GM19023 (cell line): Measurements from ENCODE around the gene CERK.
"Not testable (repeated sequence)": the region's sequence is repeated elsewhere in the genome, so short reads cannot be mapped to it uniquely, and the experiment has no call there.

Source experiments
- ATAC-seq: cut with Tn5 transposase; IDR thresholded peaks from one replicate; pipeline ENCODE4 v1.9.1; 2021; ENCODE audit warnings: mild to moderate bottlenecking, moderate library complexity; ENCODE audit not compliant: unreplicated experiment

Gene CERK

GRCh38 chr22:46650078-46650810, 87.8 kb downstream of the CERK start:
- no peak for ATAC-seq

GRCh38 chr22:46649141-46650077, 88.6 kb downstream of the CERK start:
- no peak for ATAC-seq

DNA sequence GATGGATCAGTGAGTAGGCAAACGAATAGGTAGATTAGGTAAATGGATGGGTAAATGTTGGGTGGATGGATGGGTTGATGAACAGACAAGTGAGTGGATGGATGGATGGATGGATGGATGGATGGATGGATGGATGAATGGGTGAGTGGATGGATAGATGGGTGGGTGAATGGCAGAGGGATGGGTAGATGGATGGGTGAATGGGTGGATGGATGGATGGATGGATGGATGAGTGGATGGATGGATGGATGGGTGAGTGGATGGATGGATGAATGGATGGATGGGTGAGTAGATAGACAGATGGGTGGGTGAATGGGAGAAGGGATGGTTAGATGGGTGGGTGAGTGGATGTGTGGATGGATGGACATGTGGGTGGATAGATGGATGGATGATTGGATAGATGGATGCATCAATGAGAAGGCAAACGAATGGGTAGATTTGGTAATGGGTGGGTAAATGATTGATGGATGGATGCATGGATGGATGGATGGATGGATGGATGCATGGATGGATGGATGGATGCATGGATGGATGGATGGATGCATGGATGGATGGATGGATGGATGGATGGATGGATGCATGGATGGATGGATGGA, 89.7 kb downstream of the CERK start:
- not testable (repeated sequence) for ATAC-seq

DNA sequence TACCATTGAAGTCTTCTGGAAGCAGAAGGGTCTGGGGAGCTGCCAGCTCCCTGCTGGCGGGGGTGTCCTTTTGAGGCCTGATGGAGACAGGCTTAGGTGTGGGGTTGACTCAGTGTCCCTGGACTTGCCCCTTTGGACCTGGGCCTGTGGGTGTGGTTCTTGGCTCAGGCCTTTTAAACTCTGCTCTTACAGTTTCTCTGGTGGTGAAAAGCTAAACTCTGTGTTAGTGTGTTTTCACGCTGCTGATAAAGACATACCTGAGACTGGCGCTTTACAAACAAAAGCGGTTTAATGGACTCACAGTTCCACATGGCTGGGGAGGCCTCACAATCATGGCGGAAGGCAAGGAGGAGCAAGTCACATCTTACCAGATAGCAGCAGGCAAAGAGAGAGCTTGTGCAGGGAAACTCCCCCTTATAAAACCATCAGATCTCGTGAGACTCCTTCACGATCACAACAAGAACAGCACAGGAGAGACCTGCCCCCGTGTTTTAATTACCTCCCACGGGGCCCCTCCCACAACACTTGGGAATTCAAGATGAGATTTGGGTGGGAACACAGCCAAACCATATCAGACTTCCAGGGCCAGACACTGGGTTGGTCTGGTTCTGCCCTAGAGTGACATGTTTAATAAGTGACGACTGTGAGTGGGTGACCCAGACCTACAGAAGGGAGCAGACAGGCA, 91.4 kb downstream of the CERK start:
- no peak for ATAC-seq

GRCh38 chr22:46642840-46643480, 95.1 kb downstream of the CERK start:
- not testable (repeated sequence) for ATAC-seq

GRCh38 chr22:46641811-46642266, 96.2 kb downstream of the CERK start:
- ATAC-seq, result no peak

- ATAC-seq, result no peak
Measured at GRCh38 chr22:46640293-46641055, 97.6 kb downstream of the CERK start.

DNA sequence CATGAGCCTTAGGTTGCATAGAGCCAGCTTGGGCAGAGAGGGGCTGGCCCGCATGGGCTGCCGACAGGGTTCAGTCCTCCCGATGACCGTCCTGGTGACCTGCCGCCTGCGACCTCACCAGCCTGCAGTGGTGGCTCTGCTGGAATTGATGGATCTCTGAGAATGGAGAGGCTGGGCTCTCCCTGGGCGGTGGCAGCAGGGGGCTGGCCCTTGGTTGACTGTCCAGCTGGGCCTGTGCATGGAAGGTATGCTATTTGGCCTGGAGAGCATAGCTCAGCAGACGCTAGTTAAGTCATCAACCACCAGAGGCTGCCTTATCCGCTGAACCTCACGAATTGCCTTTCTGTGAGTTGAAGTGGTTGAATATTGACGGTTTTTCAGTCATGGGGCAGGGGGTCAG, 98.2 kb downstream of the CERK start:
- ATAC-seq, result no peak

- ATAC-seq, result no peak
Measured at GRCh38 chr22:46638601-46639431, 99.2 kb downstream of the CERK start.

- no peak for ATAC-seq
Measured at GRCh38 chr22:46637711-46638600, 100.1 kb downstream of the CERK start.

- ATAC-seq, result no peak
Measured at GRCh38 chr22:46636221-46637002, 101.6 kb downstream of the CERK start.

GRCh38 chr22:46635756-46636155, 102.3 kb downstream of the CERK start:
- ATAC-seq, result no peak

DNA sequence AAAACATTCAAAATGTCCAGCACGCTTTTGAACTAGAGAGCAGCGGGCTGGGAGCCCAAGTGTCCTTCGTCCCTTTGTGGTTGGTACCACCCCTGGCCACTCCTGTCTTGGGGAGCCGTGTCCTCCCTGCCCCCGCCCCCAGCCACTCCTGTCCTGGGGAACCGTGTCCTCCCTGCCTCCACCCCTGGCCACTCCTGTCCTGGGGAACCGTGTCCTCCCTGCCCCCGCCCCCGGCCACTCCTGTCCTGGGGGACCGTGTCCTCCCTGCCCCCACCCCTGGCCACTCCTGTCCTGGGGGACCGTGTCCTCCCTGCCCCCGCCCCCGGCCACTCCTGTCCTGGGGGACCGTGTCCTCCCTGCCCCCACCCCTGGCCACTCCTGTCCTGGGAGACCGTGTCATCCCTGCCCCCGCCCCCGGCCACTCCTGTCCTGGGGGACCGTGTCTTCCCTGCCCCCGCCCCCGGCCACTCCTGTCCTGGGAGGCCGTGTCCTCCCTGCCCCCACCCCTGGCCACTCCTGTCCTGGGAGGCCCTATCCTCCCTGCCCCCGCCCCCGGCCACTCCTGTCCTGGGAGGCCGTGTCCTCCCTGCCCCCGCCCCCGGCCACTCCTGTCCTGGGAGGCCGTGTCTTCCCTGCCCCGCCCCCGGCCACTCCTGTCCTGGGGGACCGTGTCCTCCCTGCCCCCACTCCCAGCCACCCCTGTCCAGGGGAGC, 102.9 kb downstream of the CERK start:
- ATAC-seq, result not testable (repeated sequence)
